MM.1S (cell line): ENCODE results near the gene ZNF438.

Experiments used
- DNase-seq: peaks from one replicate; pipeline ENCODE4 v3.0.0-alpha.2; 2015
- H2AFZ ChIP-seq: fragments of 300-600 bp; sonication (generic); 2 replicates; pipeline ENCODE4 v1.6.0; 2016; ENCODE audit warnings: antibody characterized with exemption, low read length
- H3F3A ChIP-seq: fragments of 300-600 bp; sonication (generic); 2 replicates; pipeline ENCODE4 v1.6.1; 2016; ENCODE audit warnings: mild to moderate bottlenecking, antibody characterized with exemption, low read length, moderate library complexity, mixed read lengths; ENCODE audit not compliant: insufficient read depth
- H3K27ac ChIP-seq: fragments of 300-600 bp; sonication (generic); 2 replicates; pipeline ENCODE4 v1.5.1; 2016; ENCODE audit warnings: mild to moderate bottlenecking, low read length
- H3K27me3 ChIP-seq: fragments of 300-600 bp; sonication (generic); replicated peaks from 2 replicates; pipeline ENCODE4 v1.6.0; 2016; ENCODE audit warnings: low read length; ENCODE audit not compliant: insufficient read depth
- H3K36me3 ChIP-seq: fragments of 300-600 bp; sonication (generic); replicated peaks from 2 replicates; pipeline ENCODE4 v1.6.1; 2016; ENCODE audit warnings: mild to moderate bottlenecking, low read length, mixed read lengths; ENCODE audit not compliant: insufficient read depth
- H3K4me1 ChIP-seq: fragments of 300-600 bp; sonication (generic); 2 replicates; pipeline ENCODE4 v1.6.1; 2016; ENCODE audit warnings: low read length, mixed read lengths
- H3K4me2 ChIP-seq: fragments of 300-600 bp; sonication (generic); 2 replicates; pipeline ENCODE4 v1.6.0; 2016; ENCODE audit warnings: low read depth, low read length
- H3K4me3 ChIP-seq: fragments of 300-600 bp; sonication (generic); 2 replicates; pipeline ENCODE4 v1.5.1; 2016; ENCODE audit warnings: low read length, mixed read lengths
- H3K79me2 ChIP-seq: fragments of 300-600 bp; sonication (generic); 2 replicates; pipeline ENCODE4 v1.6.1; 2016; ENCODE audit warnings: mixed run types, low read length, mixed read lengths
- H3K9ac ChIP-seq: fragments of 300-600 bp; sonication (generic); 2 replicates; pipeline ENCODE4 v1.6.1; 2016; ENCODE audit warnings: low read length, mixed read lengths
- H3K9me2 ChIP-seq: fragments of 300-600 bp; sonication (generic); replicated peaks from 2 replicates; pipeline ENCODE4 v1.6.1; 2016; ENCODE audit warnings: mild to moderate bottlenecking, low read length, mixed read lengths; ENCODE audit not compliant: insufficient read depth
- H3K9me3 ChIP-seq: fragments of 300-600 bp; sonication (generic); replicated peaks from 2 replicates; pipeline ENCODE4 v1.6.1; 2016; ENCODE audit warnings: mild to moderate bottlenecking, low read length, mixed read lengths; ENCODE audit not compliant: insufficient read depth
- H4K20me1 ChIP-seq: fragments of 300-600 bp; sonication (generic); 2 replicates; pipeline ENCODE4 v1.6.1; 2016; ENCODE audit warnings: mild to moderate bottlenecking, low read length, moderate library complexity, mixed read lengths; ENCODE audit not compliant: insufficient read depth
- CTCF ChIP-seq: fragments of 300-600 bp; sonication (generic); IDR thresholded peaks from 2 replicates; pipeline ENCODE4 v1.5.1; 2016; ENCODE audit warnings: antibody characterized with exemption, low read length, mixed read lengths
- EZH2 ChIP-seq: fragments of 300-600 bp; sonication (generic); optimal IDR thresholded peaks from 2 replicates; pipeline ENCODE3; 2017; ENCODE audit warnings: low read depth, mild to moderate bottlenecking, antibody characterized with exemption, low read length, mixed read lengths
- EZH2phosphoT487 ChIP-seq: fragments of 300-600 bp; sonication (generic); IDR thresholded peaks from 2 replicates; pipeline ENCODE4 v1.6.1; 2018; ENCODE audit warnings: antibody characterized with exemption, low read length

ZNF438 gene

GRCh38 chr10:30885423-30885822, 146.2 kb downstream of the ZNF438 start:
- Histone ChIP-seq H3K27ac (no peak overlapping the region), H3K9me2 (no peaks in the 10 kb centered on the region), H3F3A (no peaks in the 10 kb centered on the region), H3K4me2 (no peak overlapping the region), H3K27me3 (no peaks in the 10 kb centered on the region), H3K4me3 (no peak overlapping the region), H3K9me3 (no peaks in the 10 kb centered on the region), H3K36me3 (no peaks in the 10 kb centered on the region), H3K9ac (no peak overlapping the region), H3K79me2 (no peaks in the 10 kb centered on the region), H2AFZ (no peak overlapping the region), H3K4me1 (no peaks in the 10 kb centered on the region), H4K20me1 (no peaks in the 10 kb centered on the region)
- TF ChIP-seq CTCF (no peak), EZH2 (no peak), EZH2phosphoT487 (no peak)
- DNase-seq = no peak

- Histone ChIP-seq H3F3A (no peaks in the 10 kb centered on the region), H4K20me1 (no peaks in the 10 kb centered on the region), H3K9me2 (no peaks in the 10 kb centered on the region), H3K4me2 (no peak overlapping the region), H3K36me3 (no peaks in the 10 kb centered on the region), H3K4me3 (no peak overlapping the region), H3K27me3 (no peaks in the 10 kb centered on the region), H3K4me1 (no peaks in the 10 kb centered on the region), H3K27ac (no peak overlapping the region), H2AFZ (no peak overlapping the region), H3K79me2 (no peaks in the 10 kb centered on the region), H3K9me3 (no peaks in the 10 kb centered on the region), H3K9ac (no peak overlapping the region)
- no peak for DNase-seq
- TF ChIP-seq CTCF (no peak), EZH2phosphoT487 (no peak), EZH2 (no peak)
These were observed 147.9 kb downstream of the ZNF438 start for GRCh38 chr10:30883751-30884150.

- Histone ChIP-seq H3F3A (no peaks in the 10 kb centered on the region), H3K9me3 (no peaks in the 10 kb centered on the region), H3K27me3 (no peaks in the 10 kb centered on the region), H4K20me1 (no peaks in the 10 kb centered on the region), H3K27ac (no peak overlapping the region), H3K4me2 (no peak overlapping the region), H3K79me2 (no peaks in the 10 kb centered on the region), H3K4me1 (no peaks in the 10 kb centered on the region), H2AFZ (no peak overlapping the region), H3K9ac (no peak overlapping the region), H3K36me3 (no peaks in the 10 kb centered on the region), H3K9me2 (no peaks in the 10 kb centered on the region), H3K4me3 (no peak overlapping the region)
- TF ChIP-seq CTCF = no peak
- no peak for TF ChIP-seq EZH2phosphoT487
- no peak for TF ChIP-seq EZH2
- no peak for DNase-seq
These were observed 148.5 kb downstream of the ZNF438 start for GRCh38 chr10:30883116-30883515.
